HepG2 (cell line): Measurements from ENCODE around the gene CEP131. TPM values are rescaled to one million over a fixed set of nuclear protein-coding genes. Genes with fewer than 3 reads are reported as not detected.
"Not testable (repeated sequence)": the region's sequence is repeated elsewhere in the genome, so short reads cannot be mapped to it uniquely, and the experiment has no call there.

Experiments
- ATAC-seq: fragments of 200-7000 bp; cut with Tn5 transposase; 3 replicates; pipeline ENCODE4 v1.9.1; 2020; ENCODE audit warnings: mild to moderate bottlenecking, moderate library complexity
- BruUV-seq: library from RNA; stranded (reverse); fragments of 400-500 nt; replicated peaks from 2 replicates; lab custom pipeline; 2021; lab: Mats Ljungman, UMichigan
- CTCF ChIA-PET: fragments of 300-600 bp; formaldehyde crosslinking; extraction: SDS; loops from one replicate; lab custom pipeline; 2021; ENCODE audit warnings: low total read pairs, inconsistent platforms, low intra/inter-chr PET ratio; lab: Yijun Ruan, JAX
- POLR2A ChIA-PET: fragments of 350-600 bp; sonication (Branson Sonifier 250); formaldehyde crosslinking; loops from one replicate; lab custom pipeline; 2020; ENCODE audit warnings: antibody characterized with exemption, inconsistent platforms; lab: Yijun Ruan, JAX
- DNase-seq: peaks from one replicate; pipeline ENCODE4 v3.0.0-alpha.2; 2015; ENCODE audit warnings: low spot score
- FAIRE-seq: peaks from 3 replicates; lab custom pipeline; 2011; peaks lifted over from hg19 to GRCh38; lab: Jason Lieb, UNC
- H2AFZ ChIP-seq: one replicate; pipeline ENCODE4 v1.6.1; 2011; ENCODE audit warnings: low read length, inconsistent platforms
- H3K27ac ChIP-seq: fragments of 300-600 bp; 3 replicates; pipeline ENCODE4 v1.8.0; 2011; ENCODE audit warnings: mixed run types, mild to moderate bottlenecking, mixed read lengths, low read length, inconsistent platforms; ENCODE audit not compliant: insufficient read depth; ENCODE audit errors: extremely low read length
- H3K27me3 ChIP-seq, 2 experiments: fragments of 200-600 bp in 1 of 2; 2 replicates in 1 of 2; 3 replicates in 1 of 2; pipeline versions ENCODE4 v1.6.0 to v1.8.0; 2011; ENCODE audit warnings: low read length in 2 of 2, mild to moderate bottlenecking in 2 of 2, moderate library complexity in 2 of 2, inconsistent platforms in 1 of 2; ENCODE audit not compliant: insufficient read depth in 2 of 2, control insufficient read depth in 1 of 2
- H3K36me3 ChIP-seq, 2 experiments: fragments of 200-600 bp in 1 of 2; replicated peaks in 1 of 2; 2 replicates in 1 of 2; 3 replicates in 1 of 2; pipeline versions ENCODE4 v1.5.1 to v1.8.0; 2011; ENCODE audit warnings: low read length in 2 of 2, inconsistent platforms in 1 of 2; ENCODE audit not compliant: insufficient read depth in 2 of 2, control insufficient read depth in 1 of 2
- H3K4me1 ChIP-seq: 2 replicates; pipeline ENCODE4 v1.5.1; 2012; ENCODE audit warnings: low read length, inconsistent platforms; ENCODE audit not compliant: insufficient read depth
- H3K4me2 ChIP-seq: 2 replicates; pipeline ENCODE4 v1.6.0; 2011; ENCODE audit warnings: low read depth, low read length, inconsistent platforms
- H3K4me3 ChIP-seq, 3 experiments: fragments of 200-600 bp in 1 of 3; sonication (generic), shearing (Covaris generic) in 1 of 3; replicated peaks in 1 of 3; 2 replicates each; pipeline ENCODE4 v1.5.1; 2011 to 2016; ENCODE audit warnings: low read length in 3 of 3, inconsistent platforms in 2 of 3, low read depth in 2 of 3, mild to moderate bottlenecking in 2 of 3, control low read depth in 1 of 3, mixed read lengths in 1 of 3; ENCODE audit not compliant: insufficient read depth in 1 of 3
- H3K79me2 ChIP-seq: one replicate; pipeline ENCODE4 v1.6.1; 2011; ENCODE audit warnings: low read length, inconsistent platforms; ENCODE audit not compliant: insufficient read depth
- H3K9ac ChIP-seq: 2 replicates; pipeline ENCODE4 v1.6.0; 2011; ENCODE audit warnings: mild to moderate bottlenecking, low read depth, low read length, inconsistent platforms; ENCODE audit not compliant: insufficient read depth
- H3K9me3 ChIP-seq: 2 replicates; pipeline ENCODE4 v1.5.1; 2012; ENCODE audit warnings: mild to moderate bottlenecking, low read length
- H4K20me1 ChIP-seq: 2 replicates; pipeline ENCODE4 v1.6.0; 2011; ENCODE audit warnings: inconsistent platforms, mild to moderate bottlenecking, low read length, moderate library complexity; ENCODE audit not compliant: insufficient read depth
- CBFB ChIP-seq: sonication (generic); formaldehyde crosslinking; IDR thresholded peaks from 2 replicates; pipeline ENCODE4 v1.4.0; 2020; ENCODE audit warnings: missing genetic modification reagents
- FOXK2 ChIP-seq: fragments of 450-650 bp; IDR thresholded peaks from 2 replicates; pipeline ENCODE4 v1.6.1; 2016
- GLMP ChIP-seq: sonication (generic); formaldehyde crosslinking; IDR thresholded peaks from 2 replicates; pipeline ENCODE4 v1.9.0; 2021; ENCODE audit warnings: missing genetic modification reagents, mild to moderate bottlenecking, borderline replicate concordance
- HES4 ChIP-seq: sonication (generic); formaldehyde crosslinking; IDR thresholded peaks from 2 replicates; pipeline ENCODE4 v1.9.0; 2021; ENCODE audit warnings: mild to moderate bottlenecking, missing genetic modification reagents, borderline replicate concordance
- ZFP36L2 ChIP-seq: sonication (generic); formaldehyde crosslinking; IDR thresholded peaks from 2 replicates; pipeline ENCODE4 v1.4.0; 2020; ENCODE audit warnings: missing genetic modification reagents
- ZNF10 ChIP-seq: sonication (generic); formaldehyde crosslinking; IDR thresholded peaks from 2 replicates; pipeline ENCODE4 v1.4.0; 2020; ENCODE audit warnings: mild to moderate bottlenecking, low read depth, missing genetic modification reagents, borderline replicate concordance
- WGBS: methylation state at CpG from one replicate; pipeline ENCODE4 v1.1.6; 2017; ENCODE audit warnings: low lambda C conversion rate; 5-methylcytosine and 5-hydroxymethylcytosine counted together
- in situ Hi-C: cut with HindIII; loops from 2 replicates; pipeline ENCODE4 v1.10.0; 2017; ENCODE audit warnings: low pct_unique_long_range_greater_than_20kb; ENCODE audit not compliant: extremely low pct_ligation_motif_present
- intact Hi-C: fragments of 100-400 bp; cut with micrococcal nuclease; formaldehyde crosslinking; loops from one replicate; pipeline ENCODE4 v1.10.0; 2022; ENCODE audit not compliant: unreplicated experiment
- polyA plus RNA-seq, 8 experiments: library from polyadenylated mRNA; depleted of rRNA in 3 of 8; stranded (reverse) in 7 of 8; unstranded in 1 of 8; fragments of >200 nt; fragmentation: Illumina TruSeq in 4 of 8; extraction: Trizol in 4 of 8; gene quantifications; 2 replicates each; pipeline versions ENCODE4 v1.2.1 to v1.2.3, GENCODE V29; 2011 to 2016; ENCODE audit warnings: low read depth in 4 of 8, missing spikeins in 1 of 8, mixed read lengths in 1 of 8; ENCODE audit not compliant: insufficient read depth in 1 of 8
- total RNA-seq, 5 experiments: library from RNA; depleted of rRNA; stranded (reverse); fragments of >200 nt; fragmentation: Illumina TruSeq; extraction: Trizol; gene quantifications; 2 replicates each; pipeline ENCODE4 v1.2.3, GENCODE V29; 2016; ENCODE audit warnings: low read depth in 1 of 5
- TF ChIP-seq, protein P1 (sequence below): sonication (generic); formaldehyde crosslinking; IDR thresholded peaks from 2 replicates; pipeline ENCODE4 v1.5.0; 2020; ENCODE audit warnings: mild to moderate bottlenecking, missing genetic modification reagents

The CEP131 gene
- total and polyA plus RNA-seq, 2 of the 13 experiments (the other 11 are each of a cell fraction or from before 2014, with no cell fraction given) = 5.0 to 16.8 TPM

DNA sequence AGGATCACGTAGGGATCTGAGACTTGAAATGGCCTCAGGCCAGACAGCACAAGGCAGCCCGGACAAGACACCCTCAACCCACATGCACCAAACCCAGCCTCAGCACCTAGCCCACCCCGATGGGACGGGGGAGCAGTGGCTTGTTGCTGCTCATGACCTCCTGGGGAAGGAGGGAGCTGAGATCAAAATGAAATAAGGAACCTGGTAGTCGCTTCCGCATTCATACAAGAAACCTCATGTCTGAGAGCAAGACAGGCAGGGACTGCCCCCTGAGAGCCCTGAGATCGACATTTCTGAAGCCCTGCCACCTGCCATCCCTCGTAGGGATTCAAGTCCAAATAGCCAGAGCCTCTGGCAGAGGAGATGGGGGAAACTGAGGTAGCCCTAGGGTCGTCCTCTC lies 5.7 kb upstream of the CEP131 start (continued):
- TF ChIP-seq HES4 (CRISPR knock-in tag) = no peak
- TF ChIP-seq CBFB = no peak
- TF ChIP-seq ZFP36L2 = no peak
- TF ChIP-seq FOXK2 = no peak
- TF ChIP-seq, protein P1, sequence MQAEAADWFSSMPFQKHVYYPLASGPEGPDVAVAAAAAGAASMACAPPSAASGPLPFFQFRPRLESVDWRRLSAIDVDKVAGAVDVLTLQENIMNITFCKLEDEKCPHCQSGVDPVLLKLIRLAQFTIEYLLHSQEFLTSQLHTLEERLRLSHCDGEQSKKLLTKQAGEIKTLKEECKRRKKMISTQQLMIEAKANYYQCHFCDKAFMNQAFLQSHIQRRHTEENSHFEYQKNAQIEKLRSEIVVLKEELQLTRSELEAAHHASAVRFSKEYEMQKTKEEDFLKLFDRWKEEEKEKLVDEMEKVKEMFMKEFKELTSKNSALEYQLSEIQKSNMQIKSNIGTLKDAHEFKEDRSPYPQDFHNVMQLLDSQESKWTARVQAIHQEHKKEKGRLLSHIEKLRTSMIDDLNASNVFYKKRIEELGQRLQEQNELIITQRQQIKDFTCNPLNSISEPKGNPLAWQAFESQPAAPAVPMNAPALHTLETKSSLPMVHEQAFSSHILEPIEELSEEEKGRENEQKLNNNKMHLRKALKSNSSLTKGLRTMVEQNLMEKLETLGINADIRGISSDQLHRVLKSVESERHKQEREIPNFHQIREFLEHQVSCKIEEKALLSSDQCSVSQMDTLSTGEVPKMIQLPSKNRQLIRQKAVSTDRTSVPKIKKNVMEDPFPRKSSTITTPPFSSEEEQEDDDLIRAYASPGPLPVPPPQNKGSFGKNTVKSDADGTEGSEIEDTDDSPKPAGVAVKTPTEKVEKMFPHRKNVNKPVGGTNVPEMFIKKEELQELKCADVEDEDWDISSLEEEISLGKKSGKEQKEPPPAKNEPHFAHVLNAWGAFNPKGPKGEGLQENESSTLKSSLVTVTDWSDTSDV (CRISPR knock-in tag) = no peak
- TF ChIP-seq GLMP = no peak
- TF ChIP-seq ZNF10 (CRISPR knock-in tag) = no peak

- H4K20me1 ChIP-seq, DNase-seq, H3K79me2 ChIP-seq, H3K27me3 ChIP-seq, FAIRE-seq, BruUV-seq, ATAC-seq, H3K9me3 ChIP-seq, H3K27ac ChIP-seq, intact Hi-C loops, H3K4me3 ChIP-seq, H3K4me2 ChIP-seq, CTCF ChIA-PET, H3K9ac ChIP-seq, H2AFZ ChIP-seq: not testable (repeated sequence)
- Histone ChIP-seq H3K36me3 (peaks cover 19 to 26% of the 10 kb centered on the region in 2 experiments; a peak in 4 of 5 replicates), H3K4me1 (peaks cover 23% of the 10 kb centered on the region)
- POLR2A ChIA-PET = interaction anchor here (1.4 to 3.5 kb wide), 2 partner anchors 11 to 62 kb away, joined by 3 to 16 read pairs; partner anchors contain the start of genes AATK, NDUFAF8, PVALEF and TEPSIN
- 95% methylated on average over 2 of the region's 2 CpGs for WGBS
- in situ Hi-C loops = loop anchor here (5.0 kb wide), 1 partner anchor 85 kb away; no protein-coding TSS in a partner anchor
Observed at GRCh38 chr17:81227630-81228029, 4.9 kb upstream of the CEP131 start.
